Measurements from ENCODE around the gene NUP133. TPM values are rescaled to one million over a fixed set of nuclear protein-coding genes. Genes with fewer than 3 reads are reported as not detected.

Gene NUP133
- polyA plus RNA-seq, 3 donors = 9.0 to 12.8 (median 12.4) TPM

GRCh38 chr1:229392936-229393335, 115.2 kb downstream of the NUP133 start:
- Histone ChIP-seq H2AFZ (ENCODE audit: insufficient read depth, low read depth, low read length, poor library complexity, severe bottlenecking) (no peak overlapping the region), H3K36me3 (replicated peaks in 1 of 2; ENCODE audit: control insufficient read depth in 1 of 2, insufficient read depth in 2 of 2, low read length in 2 of 2) (no peaks in the 10 kb centered on the region), H3K9ac (ENCODE audit: insufficient read depth, low read length, poor library complexity, severe bottlenecking) (no peak overlapping the region), H4K20me1 (ENCODE audit: insufficient read depth, low read length) (no peaks in the 10 kb centered on the region), H3K79me2 (ENCODE audit: insufficient read depth, low read length) (no peaks in the 10 kb centered on the region), H3K4me1 (ENCODE audit: control insufficient read depth in 1 of 2, insufficient read depth in 2 of 2, low read length in 2 of 2) (no peaks in the 10 kb centered on the region), H3K27ac (ENCODE audit: low read depth in 1 of 2, low read length in 2 of 2) (no peak overlapping the region), H3K27me3 (ENCODE audit: control insufficient read depth in 2 of 2, insufficient read depth in 2 of 2, low read length in 2 of 2) (peaks cover 6 to 11% of the 10 kb centered on the region in 2 donors), H3K4me3 (replicated peaks in 1 of 3; ENCODE audit: low read depth in 2 of 3, low read length in 3 of 3) (no peak overlapping the region), H3K4me2 (replicated peaks; ENCODE audit: extremely low read depth, low read length, poor library complexity, severe bottlenecking) (no peak overlapping the region), H3K9me3 (replicated peaks in 1 of 2; ENCODE audit: control insufficient read depth in 1 of 2, insufficient read depth in 1 of 2, low read length in 2 of 2) (no peaks in the 10 kb centered on the region)
- no peak overlapping the region for H3K27ac Mint-ChIP-seq
- WGBS (ENCODE audit: insufficient coverage) = 100% methylated on average over 1 of the region's 4 CpGs
- no peak overlapping the region for H3K4me3 Mint-ChIP-seq
- H3K4me1 Mint-ChIP-seq = no peaks in the 10 kb centered on the region
- H3K36me3 Mint-ChIP-seq = no peaks in the 10 kb centered on the region
- DNase-seq = no peak
- H3K9me3 Mint-ChIP-seq = peaks cover 0 to 7% (median 2%) of the 10 kb centered on the region in 7 donors
- intact Hi-C loops (cut with micrococcal nuclease) = no loop called here
- no peak for TF ChIP-seq CTCF (IDR thresholded peaks at IDR 0.05)
- H3K27me3 Mint-ChIP-seq (ENCODE audit: low read depth in 3 of 3) = peaks cover 28 to 45% (median 37%) of the 10 kb centered on the region in 3 donors

Small RNAs within 50 kb of the gene (small RNA-seq; reads per million reads assigned to genes)
- not detected for gene RN7SKP276 (ENCODE audit: insufficient read length, low read depth)
- gene RNA5SP78 (ENCODE audit: insufficient read length, low read depth) = not detected
- not detected for gene RNU4-21P (ENCODE audit: insufficient read length, low read depth)

Other genes starting within 250 kb of the NUP133 start
- gene RAB4A, start 237.2 kb downstream of the NUP133 start, polyA plus RNA-seq = 10 to 100 TPM; 22.3 to 34.8 (median 34.5) TPM
- gene CCSAP, start 165.3 kb downstream of the NUP133 start, polyA plus RNA-seq = 10 to 100 TPM in 1 of 3 donors, 1 to 10 TPM in 2; 5.2 to 12.2 (median 6.7) TPM
- under 1 TPM in 1 of 3 donors, not detected in 2; 0.72 TPM for gene ACTA1, start 74.2 kb downstream of the NUP133 start, polyA plus RNA-seq
- gene ABCB10, start 50.4 kb upstream of the NUP133 start, polyA plus RNA-seq = 10 to 100 TPM in 2 of 3 donors, 1 to 10 TPM in 1; 5.4 to 12.9 (median 11.4) TPM
- 10 to 100 TPM in 1 of 3 donors, 1 to 10 TPM in 2; 3.8 to 15.4 (median 4.9) TPM for gene TAF5L, start 117.8 kb upstream of the NUP133 start, polyA plus RNA-seq
- 1 to 10 TPM in 2 of 3 donors, under 1 TPM in 1; 0.79 to 2.8 (median 1.5) TPM for gene URB2, start 117.9 kb upstream of the NUP133 start, polyA plus RNA-seq